Uterus (tissue), 4 donors: Measurements from ENCODE around the gene RABGAP1L. TPM values are rescaled to one million over a fixed set of nuclear protein-coding genes. Genes with fewer than 3 reads are reported as not detected.

Experiments
- DNase-seq, 2 donors: peaks; one replicate each; pipeline ENCODE4 v3.0.0-alpha.2; 2019 to 2020
- H3K27ac ChIP-seq, 2 donors: fragments of 200-600 bp; sonication (generic); 1 replicate in 1 of 2; 2 replicates in 1 of 2; pipeline ENCODE4 v1.5.1; 2016 to 2018
- H3K27me3 ChIP-seq, 2 donors: fragments of 200-600 bp; sonication (generic); one replicate each; pipeline ENCODE4 v1.5.1; 2018 to 2019; ENCODE audit warnings: control low read depth in 1 of 2
- H3K36me3 ChIP-seq, 2 donors: fragments of 200-600 bp; sonication (generic); one replicate each; pipeline ENCODE4 v1.5.1; 2019; ENCODE audit warnings: control low read depth in 1 of 2
- H3K4me1 ChIP-seq, 2 donors: fragments of 200-600 bp; sonication (generic); one replicate each; pipeline ENCODE4 v1.5.1; 2018 to 2019; ENCODE audit warnings: control low read depth in 1 of 2
- H3K4me3 ChIP-seq, 2 donors: fragments of 200-600 bp; sonication (generic); 1 replicate in 1 of 2; 2 replicates in 1 of 2; pipeline ENCODE4 v1.5.1; 2018 to 2019; ENCODE audit warnings: mild to moderate bottlenecking in 1 of 2
- H3K9me3 ChIP-seq, 2 donors: fragments of 200-600 bp; sonication (generic); one replicate each; pipeline ENCODE4 v1.5.1; 2019; ENCODE audit warnings: control low read depth in 1 of 2
- POLR2A ChIP-seq, 2 donors: fragments of 450-650 bp; IDR thresholded peaks; one replicate each; pipeline ENCODE4 v1.6.1; 2016; ENCODE audit warnings: antibody characterized with exemption in 2 of 2, mild to moderate bottlenecking in 1 of 2, moderate library complexity in 1 of 2
- intact Hi-C: fragments of 100-400 bp; cut with DNase I; formaldehyde crosslinking; loops from one replicate; pipeline ENCODE4 v1.15.1; 2023; ENCODE audit warnings: low total_unique reads
- total RNA-seq, 4 donors: library from RNA; depleted of rRNA in 3 of 4; stranded (reverse); fragments of >200 nt in 3 of 4; gene quantifications; one replicate each; pipeline versions ENCODE4 v1.1.0 to v1.2.4, GENCODE V29; 2014 to 2023
- TF ChIP-seq, protein P1 (sequence below), 4 experiments: fragments of 200-600 bp in 2 of 4; fragments of 450-650 bp in 2 of 4; sonication (generic) in 2 of 4; IDR thresholded peaks; one replicate each; pipeline ENCODE4 v1.5.1; 2016 to 2019; ENCODE audit warnings: antibody characterized with exemption in 4 of 4, mild to moderate bottlenecking in 2 of 4, moderate library complexity in 1 of 4
- donor health status: DM: yes; HTN: yes; CAD: no.

Gene RABGAP1L
- total RNA-seq, 4 donors from 2014 or later: 19.1 to 93.7 (median 35.1) TPM

DNA sequence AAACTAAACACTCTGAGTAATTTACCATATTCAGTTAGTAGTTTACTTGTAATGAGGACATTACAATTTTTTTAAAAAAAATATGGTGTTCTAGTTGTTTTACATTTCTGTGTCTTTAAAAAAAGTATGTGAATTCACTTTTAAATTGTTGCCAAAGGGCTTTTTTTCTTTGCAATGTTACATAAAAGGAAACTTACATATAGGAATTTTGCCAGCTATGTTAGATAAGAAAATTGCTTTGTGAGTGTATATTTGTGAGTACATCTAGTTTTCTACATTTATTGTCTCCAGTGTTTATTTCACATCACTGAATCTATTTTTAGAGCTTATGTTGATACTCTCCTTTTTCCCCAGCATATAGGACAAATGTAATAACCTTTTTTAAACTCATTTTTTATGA lies 495.2 kb downstream of the RABGAP1L start:
- H3K27me3 ChIP-seq: no peaks in the 10 kb centered on the region
- no peak overlapping the region for H3K27ac ChIP-seq
- no peaks in the 10 kb centered on the region for H3K36me3 ChIP-seq
- no peaks in the 10 kb centered on the region for H3K4me1 ChIP-seq
- intact Hi-C loops: no loop called here
- TF ChIP-seq, protein P1, sequence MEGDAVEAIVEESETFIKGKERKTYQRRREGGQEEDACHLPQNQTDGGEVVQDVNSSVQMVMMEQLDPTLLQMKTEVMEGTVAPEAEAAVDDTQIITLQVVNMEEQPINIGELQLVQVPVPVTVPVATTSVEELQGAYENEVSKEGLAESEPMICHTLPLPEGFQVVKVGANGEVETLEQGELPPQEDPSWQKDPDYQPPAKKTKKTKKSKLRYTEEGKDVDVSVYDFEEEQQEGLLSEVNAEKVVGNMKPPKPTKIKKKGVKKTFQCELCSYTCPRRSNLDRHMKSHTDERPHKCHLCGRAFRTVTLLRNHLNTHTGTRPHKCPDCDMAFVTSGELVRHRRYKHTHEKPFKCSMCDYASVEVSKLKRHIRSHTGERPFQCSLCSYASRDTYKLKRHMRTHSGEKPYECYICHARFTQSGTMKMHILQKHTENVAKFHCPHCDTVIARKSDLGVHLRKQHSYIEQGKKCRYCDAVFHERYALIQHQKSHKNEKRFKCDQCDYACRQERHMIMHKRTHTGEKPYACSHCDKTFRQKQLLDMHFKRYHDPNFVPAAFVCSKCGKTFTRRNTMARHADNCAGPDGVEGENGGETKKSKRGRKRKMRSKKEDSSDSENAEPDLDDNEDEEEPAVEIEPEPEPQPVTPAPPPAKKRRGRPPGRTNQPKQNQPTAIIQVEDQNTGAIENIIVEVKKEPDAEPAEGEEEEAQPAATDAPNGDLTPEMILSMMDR (IDR thresholded peaks at IDR 0.05): no peak
- no peak for TF ChIP-seq POLR2A (IDR thresholded peaks at IDR 0.05)
- H3K9me3 ChIP-seq: no peaks in the 10 kb centered on the region
- no peak overlapping the region for H3K4me3 ChIP-seq
- no peak for DNase-seq

GRCh38 chr1:174656409-174657059 lies 497.2 kb downstream of the RABGAP1L start:
- intact Hi-C loops: no loop called here
- H3K27ac ChIP-seq: no peak overlapping the region

GRCh38 chr1:174657411-174657810 lies 498.1 kb downstream of the RABGAP1L start:
- TF ChIP-seq POLR2A (IDR thresholded peaks at IDR 0.05): no peak
- TF ChIP-seq, protein P1 (IDR thresholded peaks at IDR 0.05): no peak
- no peak for DNase-seq
- Histone ChIP-seq H3K9me3 (no peaks in the 10 kb centered on the region), H3K27me3 (no peaks in the 10 kb centered on the region), H3K27ac (no peak overlapping the region), H3K4me1 (no peaks in the 10 kb centered on the region), H3K36me3 (no peaks in the 10 kb centered on the region), H3K4me3 (no peak overlapping the region)
- intact Hi-C loops: no loop called here

More at GRCh38 chr1:174656409-174657059, 497.2 kb downstream of the RABGAP1L start:
- Histone ChIP-seq H3K4me1 (no peaks in the 10 kb centered on the region), H3K9me3 (no peaks in the 10 kb centered on the region), H3K4me3 (no peak overlapping the region), H3K36me3 (no peaks in the 10 kb centered on the region), H3K27me3 (no peaks in the 10 kb centered on the region)
- TF ChIP-seq, protein P1 (IDR thresholded peaks at IDR 0.05): no peak
- no peak for TF ChIP-seq POLR2A (IDR thresholded peaks at IDR 0.05)
- DNase-seq: no peak

DNA sequence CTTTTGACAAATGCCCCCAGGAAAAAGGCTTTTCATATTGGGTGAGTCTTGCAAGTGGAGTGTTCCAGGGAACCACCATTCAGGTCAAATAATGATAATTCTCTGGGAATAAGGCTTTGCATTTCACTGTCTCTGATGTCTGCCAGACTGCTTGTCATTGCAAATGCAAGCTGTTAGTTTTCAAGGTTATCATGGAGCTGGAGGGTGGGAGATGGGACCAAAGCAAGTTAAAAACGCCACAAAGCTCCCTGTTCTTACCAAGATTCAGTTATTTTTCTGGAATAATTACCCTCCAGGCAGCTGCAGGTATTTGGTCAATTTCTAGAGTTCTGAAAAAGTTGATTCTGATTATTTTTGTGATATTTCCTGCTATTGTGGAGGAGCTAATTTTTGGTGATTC lies 498.6 kb downstream of the RABGAP1L start:
- Histone ChIP-seq H3K4me3 (no peak overlapping the region), H3K9me3 (no peaks in the 10 kb centered on the region), H3K36me3 (no peaks in the 10 kb centered on the region), H3K27ac (no peak overlapping the region), H3K4me1 (no peaks in the 10 kb centered on the region), H3K27me3 (no peaks in the 10 kb centered on the region)
- no peak for DNase-seq
- intact Hi-C loops: no loop called here
- TF ChIP-seq, protein P1 (IDR thresholded peaks at IDR 0.05): no peak
- TF ChIP-seq POLR2A (IDR thresholded peaks at IDR 0.05): no peak

DNA sequence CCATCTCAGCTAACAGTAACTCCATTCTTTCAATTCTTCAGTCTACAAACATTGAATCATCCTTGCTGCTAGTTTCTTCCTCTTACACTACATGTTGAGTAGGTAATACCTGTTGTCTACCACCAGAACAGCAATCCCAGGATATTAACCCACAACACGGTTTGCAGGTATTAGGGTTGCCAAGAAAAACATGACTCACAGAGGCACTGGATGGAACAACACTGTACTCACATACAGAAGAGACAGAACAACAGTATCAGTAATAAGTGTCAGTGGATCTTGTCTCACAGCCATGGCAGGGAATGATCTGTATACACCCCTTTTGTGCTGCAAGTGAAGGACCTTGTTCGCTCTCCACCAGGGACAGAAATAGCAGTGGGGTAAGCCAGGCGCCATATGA lies 500.5 kb downstream of the RABGAP1L start:
- no peak overlapping the region for H3K27ac ChIP-seq
- no peak overlapping the region for H3K4me3 ChIP-seq
- H3K27me3 ChIP-seq: no peaks in the 10 kb centered on the region
- no peaks in the 10 kb centered on the region for H3K9me3 ChIP-seq
- intact Hi-C loops: no loop called here
- no peaks in the 10 kb centered on the region for H3K4me1 ChIP-seq
- TF ChIP-seq POLR2A (IDR thresholded peaks at IDR 0.05): no peak
- TF ChIP-seq, protein P1 (IDR thresholded peaks at IDR 0.05): no peak
- DNase-seq: no peak
- H3K36me3 ChIP-seq: no peaks in the 10 kb centered on the region
